Fibroblast of skin of right quadriceps (primary cell): ENCODE results near the gene PXT1.

Experiments
- DNase-seq: peaks from one replicate; pipeline ENCODE4 v3.0.0-alpha.2; 2013

Gene PXT1

GRCh38 chr6:36343109-36343680, 99.5 kb downstream of the PXT1 start:
- DNase-seq = no peak

- DNase-seq = peak; percentile 51
Measured at GRCh38 chr6:36340618-36341454, 101.8 kb downstream of the PXT1 start.
